GM23338 (cell line): ENCODE results near the gene DAPK3.

Experiments used
- CREB1 ChIP-seq: fragments of 250-450 bp; sonication (Bioruptor Pico); IDR thresholded peaks from 2 replicates; pipeline ENCODE4 v1.5.0; 2020; ENCODE audit warnings: low read depth, mild to moderate bottlenecking, moderate library complexity
- EZH2 ChIP-seq: fragments of 200-600 bp; sonication (generic); IDR thresholded peaks from one replicate; pipeline ENCODE4 v1.8.0; 2017; ENCODE audit warnings: antibody characterized with exemption, mild to moderate bottlenecking, low read depth; ENCODE audit not compliant: unreplicated experiment
- EZH2phosphoT487 ChIP-seq: fragments of 200-600 bp; sonication (generic); IDR thresholded peaks from one replicate; pipeline ENCODE4 v1.8.1; 2018; ENCODE audit warnings: antibody characterized with exemption; ENCODE audit not compliant: unreplicated experiment
- JUNB ChIP-seq: IDR thresholded peaks from one replicate; pipeline ENCODE4 v1.6.1; 2016; ENCODE audit warnings: antibody characterized with exemption; ENCODE audit not compliant: unreplicated experiment
- POLR2AphosphoS5 ChIP-seq: IDR thresholded peaks from 2 replicates; pipeline ENCODE4 v1.6.1; 2016; ENCODE audit warnings: antibody characterized with exemption, low read depth
- STAT1 ChIP-seq: IDR thresholded peaks from one replicate; pipeline ENCODE4 v1.6.1; 2016; ENCODE audit warnings: antibody characterized with exemption; ENCODE audit not compliant: unreplicated experiment
- ZNF114 ChIP-seq: fragments of 250-450 bp; sonication (Bioruptor Pico); IDR thresholded peaks from 2 replicates; pipeline ENCODE4 v1.5.0; 2020; ENCODE audit warnings: mild to moderate bottlenecking, moderate library complexity
- ZNF331 ChIP-seq: fragments of 250-450 bp; sonication (Bioruptor Pico); IDR thresholded peaks from 2 replicates; pipeline ENCODE4 v1.5.0; 2020; ENCODE audit warnings: low read depth, mild to moderate bottlenecking, moderate library complexity
- TF ChIP-seq, protein P1 (sequence below), 2 experiments: fragments of 200-600 bp in 1 of 2; sonication (generic) in 1 of 2; conservative IDR thresholded peaks; 2 replicates each; pipeline versions ENCODE4 v1.5.1 to v1.6.1; 2016 to 2017; ENCODE audit warnings: antibody characterized with exemption in 2 of 2, low read depth in 2 of 2, mild to moderate bottlenecking in 2 of 2, moderate library complexity in 1 of 2
- TF ChIP-seq, protein P2 (sequence below): IDR thresholded peaks from one replicate; pipeline ENCODE4 v1.6.1; 2018; ENCODE audit warnings: antibody characterized with exemption; ENCODE audit not compliant: unreplicated experiment
- TF ChIP-seq, protein P3 (sequence below): IDR thresholded peaks from 2 replicates; pipeline ENCODE4 v1.6.1; 2016; ENCODE audit warnings: antibody characterized with exemption

DNA sequence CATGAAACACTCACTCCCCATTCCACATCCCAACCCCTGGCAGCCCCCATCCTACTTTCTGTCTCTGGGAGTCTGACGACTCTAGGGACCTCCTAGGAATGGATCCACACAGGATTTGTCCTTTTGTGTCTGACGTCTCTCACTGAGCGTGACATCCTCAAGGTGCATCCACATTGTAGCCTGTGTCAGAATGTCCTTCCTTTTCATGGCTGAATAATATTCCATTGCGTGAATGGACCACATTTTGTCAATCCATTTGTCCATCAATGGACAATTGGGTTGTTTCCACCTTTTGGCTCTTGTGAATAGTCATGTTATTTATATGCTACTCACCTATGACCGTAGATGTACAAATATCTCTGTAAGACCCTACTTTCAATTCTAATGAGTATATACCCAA, 54.9 kb downstream of the DAPK3 start:
- TF ChIP-seq, protein P1, sequence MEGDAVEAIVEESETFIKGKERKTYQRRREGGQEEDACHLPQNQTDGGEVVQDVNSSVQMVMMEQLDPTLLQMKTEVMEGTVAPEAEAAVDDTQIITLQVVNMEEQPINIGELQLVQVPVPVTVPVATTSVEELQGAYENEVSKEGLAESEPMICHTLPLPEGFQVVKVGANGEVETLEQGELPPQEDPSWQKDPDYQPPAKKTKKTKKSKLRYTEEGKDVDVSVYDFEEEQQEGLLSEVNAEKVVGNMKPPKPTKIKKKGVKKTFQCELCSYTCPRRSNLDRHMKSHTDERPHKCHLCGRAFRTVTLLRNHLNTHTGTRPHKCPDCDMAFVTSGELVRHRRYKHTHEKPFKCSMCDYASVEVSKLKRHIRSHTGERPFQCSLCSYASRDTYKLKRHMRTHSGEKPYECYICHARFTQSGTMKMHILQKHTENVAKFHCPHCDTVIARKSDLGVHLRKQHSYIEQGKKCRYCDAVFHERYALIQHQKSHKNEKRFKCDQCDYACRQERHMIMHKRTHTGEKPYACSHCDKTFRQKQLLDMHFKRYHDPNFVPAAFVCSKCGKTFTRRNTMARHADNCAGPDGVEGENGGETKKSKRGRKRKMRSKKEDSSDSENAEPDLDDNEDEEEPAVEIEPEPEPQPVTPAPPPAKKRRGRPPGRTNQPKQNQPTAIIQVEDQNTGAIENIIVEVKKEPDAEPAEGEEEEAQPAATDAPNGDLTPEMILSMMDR (conservative IDR thresholded peaks at IDR 0.05; ENCODE audit: low read depth in 2 of 2): no peak
- TF ChIP-seq, protein P2, sequence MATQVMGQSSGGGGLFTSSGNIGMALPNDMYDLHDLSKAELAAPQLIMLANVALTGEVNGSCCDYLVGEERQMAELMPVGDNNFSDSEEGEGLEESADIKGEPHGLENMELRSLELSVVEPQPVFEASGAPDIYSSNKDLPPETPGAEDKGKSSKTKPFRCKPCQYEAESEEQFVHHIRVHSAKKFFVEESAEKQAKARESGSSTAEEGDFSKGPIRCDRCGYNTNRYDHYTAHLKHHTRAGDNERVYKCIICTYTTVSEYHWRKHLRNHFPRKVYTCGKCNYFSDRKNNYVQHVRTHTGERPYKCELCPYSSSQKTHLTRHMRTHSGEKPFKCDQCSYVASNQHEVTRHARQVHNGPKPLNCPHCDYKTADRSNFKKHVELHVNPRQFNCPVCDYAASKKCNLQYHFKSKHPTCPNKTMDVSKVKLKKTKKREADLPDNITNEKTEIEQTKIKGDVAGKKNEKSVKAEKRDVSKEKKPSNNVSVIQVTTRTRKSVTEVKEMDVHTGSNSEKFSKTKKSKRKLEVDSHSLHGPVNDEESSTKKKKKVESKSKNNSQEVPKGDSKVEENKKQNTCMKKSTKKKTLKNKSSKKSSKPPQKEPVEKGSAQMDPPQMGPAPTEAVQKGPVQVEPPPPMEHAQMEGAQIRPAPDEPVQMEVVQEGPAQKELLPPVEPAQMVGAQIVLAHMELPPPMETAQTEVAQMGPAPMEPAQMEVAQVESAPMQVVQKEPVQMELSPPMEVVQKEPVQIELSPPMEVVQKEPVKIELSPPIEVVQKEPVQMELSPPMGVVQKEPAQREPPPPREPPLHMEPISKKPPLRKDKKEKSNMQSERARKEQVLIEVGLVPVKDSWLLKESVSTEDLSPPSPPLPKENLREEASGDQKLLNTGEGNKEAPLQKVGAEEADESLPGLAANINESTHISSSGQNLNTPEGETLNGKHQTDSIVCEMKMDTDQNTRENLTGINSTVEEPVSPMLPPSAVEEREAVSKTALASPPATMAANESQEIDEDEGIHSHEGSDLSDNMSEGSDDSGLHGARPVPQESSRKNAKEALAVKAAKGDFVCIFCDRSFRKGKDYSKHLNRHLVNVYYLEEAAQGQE: no peak
- no peak for TF ChIP-seq ZNF331 (CRISPR knock-in tag)
- TF ChIP-seq EZH2: no peak
- no peak for TF ChIP-seq STAT1
- TF ChIP-seq POLR2AphosphoS5: no peak
- TF ChIP-seq EZH2phosphoT487: no peak
- no peak for TF ChIP-seq JUNB
- TF ChIP-seq CREB1 (CRISPR knock-in tag): no peak
- TF ChIP-seq, protein P3, sequence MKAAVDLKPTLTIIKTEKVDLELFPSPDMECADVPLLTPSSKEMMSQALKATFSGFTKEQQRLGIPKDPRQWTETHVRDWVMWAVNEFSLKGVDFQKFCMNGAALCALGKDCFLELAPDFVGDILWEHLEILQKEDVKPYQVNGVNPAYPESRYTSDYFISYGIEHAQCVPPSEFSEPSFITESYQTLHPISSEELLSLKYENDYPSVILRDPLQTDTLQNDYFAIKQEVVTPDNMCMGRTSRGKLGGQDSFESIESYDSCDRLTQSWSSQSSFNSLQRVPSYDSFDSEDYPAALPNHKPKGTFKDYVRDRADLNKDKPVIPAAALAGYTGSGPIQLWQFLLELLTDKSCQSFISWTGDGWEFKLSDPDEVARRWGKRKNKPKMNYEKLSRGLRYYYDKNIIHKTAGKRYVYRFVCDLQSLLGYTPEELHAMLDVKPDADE: no peak
- TF ChIP-seq ZNF114: no peak
